ENCODE measurements around the gene TMEM225B. TPM values are rescaled to one million over a fixed set of nuclear protein-coding genes. Genes with fewer than 3 reads are reported as not detected.
"Not testable (repeated sequence)": the region's sequence is repeated elsewhere in the genome, so short reads cannot be mapped to it uniquely, and the experiment has no call there.

The TMEM225B gene
- total RNA-seq, 1 experiment from 2014 or later = 0.70 TPM

- H3K4me1 Mint-ChIP-seq (ENCODE audit: insufficient read depth, unreplicated experiment); intact Hi-C loops (cut with micrococcal nuclease); BruUV-seq (replicated peaks); CTCF ChIA-PET; H3K9me3 Mint-ChIP-seq (ENCODE audit: unreplicated experiment); H3K36me3 Mint-ChIP-seq (ENCODE audit: insufficient read depth, unreplicated experiment); H3K27me3 Mint-ChIP-seq (ENCODE audit: insufficient read depth, unreplicated experiment); H3K27ac Mint-ChIP-seq (ENCODE audit: low read depth, unreplicated experiment); POLR2A ChIA-PET; H3K4me3 Mint-ChIP-seq (ENCODE audit: unreplicated experiment); DNase-seq (ENCODE audit: unreplicated experiment): not testable (repeated sequence)
Observed at GRCh38 chr7:99657879-99658278, 59.8 kb downstream of the TMEM225B start.

Other genes starting within 250 kb of the TMEM225B start
- 174 and 192 TPM in 2 replicates for gene ARPC1B, start 223.5 kb upstream of the TMEM225B start, total RNA-seq (2022)
- 155 and 200 TPM in 2 replicates for gene PDAP1, start 189.7 kb upstream of the TMEM225B start, total RNA-seq (2022)
- 224 and 262 TPM in 2 replicates for gene BUD31, start 189.3 kb upstream of the TMEM225B start, total RNA-seq (2022)
- 4.9 and 8.6 TPM in 2 replicates for gene PTCD1, start 159.5 kb upstream of the TMEM225B start, total RNA-seq (2022)
- 49.5 and 62.6 TPM in 2 replicates for gene CPSF4, start 159.3 kb upstream of the TMEM225B start, total RNA-seq (2022)
- 417 and 442 TPM in 2 replicates for gene ATP5MF, start 132.1 kb upstream of the TMEM225B start, total RNA-seq (2022)
- 15.0 and 19.9 TPM in 2 replicates for gene ZNF789, start 125.4 kb upstream of the TMEM225B start, total RNA-seq (2022)
- gene ZNF394, start 98.0 kb upstream of the TMEM225B start, total RNA-seq (2022) = 17.4 and 20.6 TPM in 2 replicates
- gene ZKSCAN5, start 93.6 kb upstream of the TMEM225B start, total RNA-seq (2022) = 13.6 and 16.2 TPM in 2 replicates
- gene FAM200A, start 46.2 kb upstream of the TMEM225B start, total RNA-seq (2022) = 6.1 and 7.4 TPM in 2 replicates
- gene ZNF655, start 39.6 kb upstream of the TMEM225B start, total RNA-seq (2022) = 85.2 and 89.9 TPM in 2 replicates
- gene ZSCAN25, start 18.7 kb downstream of the TMEM225B start, total RNA-seq (2022) = 17.6 and 20.9 TPM in 2 replicates
- 0.58 and 0.83 TPM in 2 replicates for gene CYP3A5, start 81.7 kb downstream of the TMEM225B start, total RNA-seq (2022)
- gene CYP3A7, start 136.9 kb downstream of the TMEM225B start, total RNA-seq (2022) = not detected in 2 replicates
- gene CYP3A4, start 185.9 kb downstream of the TMEM225B start, total RNA-seq (2022) = not detected in 2 replicates
- gene CYP3A43, start 229.7 kb downstream of the TMEM225B start, total RNA-seq (2022) = not detected in 2 replicates

All from MCF 10A (cell line).